Muscle of back (tissue), 11 donors: ENCODE data around the gene FBXL4. TPM values are rescaled to one million over a fixed set of nuclear protein-coding genes. Genes with fewer than 3 reads are reported as not detected.
"Not testable (repeated sequence)": the region's sequence is repeated elsewhere in the genome, so short reads cannot be mapped to it uniquely, and the experiment has no call there.

ENCODE experiments used
- DNase-seq, 3 donors: peaks; one replicate each; pipeline versions ENCODE4 v3.0.0 to v3.0.0-alpha.2; 2013
- polyA plus RNA-seq, 10 donors: library from polyadenylated mRNA; unstranded; fragments of 120-200 nt; gene quantifications; one replicate each; pipeline ENCODE4 v1.2.1, GENCODE V29; 2013; ENCODE audit not compliant: insufficient read length in 10 of 10

The FBXL4 gene
- polyA plus RNA-seq, 10 donors = 7.2 to 10.1 (median 8.7) TPM

GRCh38 chr6:98946266-98946878 lies 1.4 kb downstream of the FBXL4 start:
- no peak for DNase-seq

GRCh38 chr6:98945311-98946115 lies 2.2 kb downstream of the FBXL4 start:
- DNase-seq = no peak

- DNase-seq = no peak
Measured at GRCh38 chr6:98944598-98945081, 3.1 kb downstream of the FBXL4 start.

GRCh38 chr6:98944168-98944567 lies 3.6 kb downstream of the FBXL4 start:
- DNase-seq = no peak

- DNase-seq = no peak
Measured at GRCh38 chr6:98942263-98942803, 5.4 kb downstream of the FBXL4 start.

GRCh38 chr6:98941319-98941718 lies 6.4 kb downstream of the FBXL4 start:
- DNase-seq = no peak

GRCh38 chr6:98937351-98937750 lies 10.4 kb downstream of the FBXL4 start:
- DNase-seq = no peak

- DNase-seq = no peak
Measured at GRCh38 chr6:98932381-98932780, 15.4 kb downstream of the FBXL4 start.

GRCh38 chr6:98931696-98932095 lies 16.1 kb downstream of the FBXL4 start:
- no peak for DNase-seq

GRCh38 chr6:98929498-98930060 lies 18.2 kb downstream of the FBXL4 start:
- DNase-seq = no peak

GRCh38 chr6:98928688-98929087 lies 19.1 kb downstream of the FBXL4 start:
- DNase-seq = no peak

- DNase-seq = no peak
Measured at GRCh38 chr6:98927534-98927933, 20.2 kb downstream of the FBXL4 start.

GRCh38 chr6:98925831-98926230 lies 21.9 kb downstream of the FBXL4 start:
- DNase-seq = no peak

GRCh38 chr6:98924647-98925046 lies 23.1 kb downstream of the FBXL4 start:
- DNase-seq = peak in 1 of 3 donors; percentile 7

GRCh38 chr6:98920904-98921431 lies 26.8 kb downstream of the FBXL4 start:
- no peak for DNase-seq

- not testable (repeated sequence) for DNase-seq
Measured at GRCh38 chr6:98910946-98911345, 36.8 kb downstream of the FBXL4 start.

GRCh38 chr6:98909236-98909635 lies 38.5 kb downstream of the FBXL4 start:
- DNase-seq = no peak

- DNase-seq = not testable (repeated sequence)
Measured at GRCh38 chr6:98906342-98906741, 41.4 kb downstream of the FBXL4 start.

- no peak for DNase-seq
Measured at GRCh38 chr6:98905759-98906158, 42.0 kb downstream of the FBXL4 start.

GRCh38 chr6:98904096-98904495 lies 43.6 kb downstream of the FBXL4 start:
- DNase-seq = no peak

GRCh38 chr6:98900706-98901105 lies 47.0 kb downstream of the FBXL4 start:
- DNase-seq = peak in 1 of 3 donors; percentile 21

GRCh38 chr6:98894810-98895209 lies 52.9 kb downstream of the FBXL4 start:
- no peak for DNase-seq
